Fibroblast of mammary gland (primary cell): ENCODE results near the gene MEGF10.

Experiments
- DNase-seq: peaks from one replicate; pipeline ENCODE4 v3.0.0-alpha.2; 2010; ENCODE audit warnings: low read depth
- H3K4me3 ChIP-seq: 2 replicates; pipeline ENCODE4 v1.5.1; 2011; ENCODE audit warnings: low read depth, mild to moderate bottlenecking, low read length, moderate library complexity; ENCODE audit not compliant: control insufficient read depth
- CTCF ChIP-seq: conservative IDR thresholded peaks from 2 replicates; pipeline ENCODE4 v1.5.1; 2011; ENCODE audit warnings: low read depth, low read length, inconsistent platforms; ENCODE audit not compliant: control insufficient read depth, insufficient read depth

Gene MEGF10

DNA sequence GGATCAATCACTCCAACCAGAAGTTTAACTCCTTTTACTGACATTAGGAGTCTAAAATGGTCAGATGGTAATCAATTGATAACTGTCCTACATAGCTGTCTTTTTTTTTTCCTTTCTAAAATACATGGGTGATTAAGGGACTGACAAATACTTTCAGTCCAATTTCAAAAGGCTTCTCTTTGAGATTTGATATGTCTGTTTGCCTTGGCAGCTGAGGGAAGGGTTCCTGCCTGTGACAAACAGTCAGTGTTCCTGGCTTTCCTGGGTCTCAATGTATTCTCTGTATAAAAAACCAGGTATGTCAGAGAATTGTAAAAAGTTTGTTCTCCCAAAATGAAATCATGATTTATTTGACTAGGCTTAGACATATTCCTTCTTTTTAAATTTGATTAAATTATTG is 84.5 kb downstream of the MEGF10 start:
- TF ChIP-seq CTCF: no peak
- DNase-seq: no peak
- no peak overlapping the region for H3K4me3 ChIP-seq

DNA sequence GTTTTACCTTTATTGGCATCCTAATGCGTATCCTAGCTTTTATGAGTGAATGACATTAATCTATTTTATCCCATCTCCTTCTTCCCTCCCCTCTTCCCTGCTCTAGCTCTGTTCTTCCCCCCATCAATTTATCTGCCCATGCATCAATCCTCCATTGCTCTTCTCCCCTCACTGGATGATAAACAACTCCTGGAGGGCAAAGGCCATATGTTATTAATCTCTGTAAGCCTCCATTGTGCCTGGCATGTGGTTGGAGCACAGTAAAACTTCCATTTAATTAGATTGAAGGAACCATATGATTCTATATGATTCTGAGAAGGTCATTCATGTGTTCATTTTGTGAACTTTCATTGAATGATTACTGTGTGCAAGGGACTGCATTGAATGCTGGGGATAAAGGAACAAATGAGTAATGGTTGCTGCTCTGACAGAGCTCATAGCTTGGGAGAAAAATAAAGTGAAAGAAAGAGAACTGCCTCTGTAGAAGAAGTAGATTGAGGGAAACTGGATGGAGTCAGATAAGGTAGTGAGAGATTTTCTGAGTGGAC is 85.0 kb downstream of the MEGF10 start:
- H3K4me3 ChIP-seq: no peak overlapping the region
- DNase-seq: no peak
- no peak for TF ChIP-seq CTCF

DNA sequence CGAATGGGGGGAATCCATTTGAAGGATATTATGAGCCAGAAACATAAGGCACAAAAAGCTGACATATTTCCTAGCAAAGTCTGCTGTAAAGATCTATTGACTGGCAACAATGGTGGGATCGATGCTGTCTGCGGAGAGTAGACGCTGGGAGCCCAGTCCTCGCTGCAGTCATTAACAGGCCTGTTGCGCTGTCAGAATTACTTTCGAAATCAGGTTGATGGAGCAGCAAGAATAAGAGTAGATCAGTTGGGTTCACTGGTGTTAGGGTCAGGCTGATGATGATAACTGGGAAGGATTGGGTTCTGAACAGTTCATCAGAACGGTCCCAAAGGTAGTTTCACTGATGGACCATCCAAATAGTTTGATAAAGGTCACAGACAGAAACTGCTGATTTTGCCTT is 87.1 kb downstream of the MEGF10 start:
- no peak overlapping the region for H3K4me3 ChIP-seq
- no peak for DNase-seq
- TF ChIP-seq CTCF: no peak

DNA sequence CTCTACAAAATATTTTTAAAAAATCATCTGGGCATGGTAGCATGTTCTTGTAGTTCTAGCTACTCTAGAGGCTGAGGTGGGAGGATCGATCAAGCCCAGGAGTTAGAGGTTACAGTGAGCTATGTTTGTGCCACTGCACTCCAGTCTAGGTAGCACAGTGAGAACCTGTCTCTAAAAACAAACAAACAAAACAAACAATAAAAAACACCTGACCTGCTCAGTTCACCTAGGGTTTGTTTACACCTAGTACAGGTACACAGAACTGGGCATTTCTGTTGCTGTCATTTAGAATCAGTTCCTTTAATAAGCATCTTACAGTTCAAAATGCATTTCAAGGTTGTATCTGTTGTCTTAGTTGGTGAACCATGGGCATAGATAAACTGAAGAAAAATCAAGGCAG is 95.3 kb downstream of the MEGF10 start:
- no peak for DNase-seq
- no peak for TF ChIP-seq CTCF
- H3K4me3 ChIP-seq: no peak overlapping the region

DNA sequence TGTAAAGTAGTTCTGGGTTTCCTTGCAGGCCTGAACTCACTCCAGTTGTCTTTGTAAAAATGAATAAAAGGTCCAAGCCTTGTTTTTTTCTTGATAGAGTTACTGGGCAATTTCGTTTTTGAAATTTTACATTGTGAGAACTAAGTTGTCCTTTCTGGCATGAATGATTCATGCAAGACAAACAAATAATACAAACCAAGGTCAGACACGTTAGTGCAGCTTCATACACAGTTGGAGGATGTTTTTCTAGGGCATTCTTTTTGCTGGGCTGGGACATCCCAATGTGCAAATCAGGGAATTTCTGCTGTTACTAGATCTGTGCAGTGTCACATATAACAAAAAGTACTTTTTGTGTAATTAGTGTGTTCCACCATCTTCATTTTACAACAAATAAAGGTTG is 96.0 kb downstream of the MEGF10 start:
- peak; percentile 57 for DNase-seq
- no peak overlapping the region for H3K4me3 ChIP-seq
- no peak for TF ChIP-seq CTCF

DNA sequence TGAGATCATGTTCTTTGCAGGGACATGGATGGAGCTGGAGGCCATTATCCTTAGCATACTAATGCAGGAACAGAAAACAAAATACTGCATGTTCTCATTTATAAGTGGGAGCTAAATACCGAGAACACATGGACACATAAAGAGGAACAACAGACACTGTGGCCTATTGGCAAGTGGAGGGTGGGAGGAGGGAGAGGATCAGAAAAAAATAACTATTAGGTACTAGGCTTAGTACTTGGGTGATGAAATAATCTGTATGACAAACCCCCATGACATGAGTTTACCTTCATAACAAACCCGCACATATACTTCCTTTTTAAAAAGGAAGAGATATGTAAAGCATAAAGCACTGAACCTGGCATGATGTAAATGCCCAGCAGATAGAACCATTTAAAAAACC is 99.0 kb downstream of the MEGF10 start:
- no peak for TF ChIP-seq CTCF
- no peak for DNase-seq
- H3K4me3 ChIP-seq: no peak overlapping the region

DNA sequence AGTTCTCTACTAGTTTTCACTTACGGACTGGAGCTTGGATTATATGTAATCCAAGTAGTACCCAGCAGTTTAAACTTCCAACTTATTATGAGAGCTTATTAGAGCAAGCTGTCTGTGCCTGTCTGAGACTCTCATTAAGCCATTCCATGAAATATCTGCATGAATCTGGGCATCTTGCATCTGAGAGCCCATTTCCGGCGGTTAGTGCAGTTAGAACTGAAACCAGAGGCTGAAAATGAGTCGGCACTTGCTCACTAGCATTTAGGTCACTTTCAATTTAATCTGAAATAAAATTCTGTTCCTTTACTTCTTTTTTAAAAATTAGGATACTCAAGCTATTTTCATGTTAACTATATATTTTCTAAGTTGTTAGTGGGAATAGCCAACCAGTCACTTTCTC is 102.2 kb downstream of the MEGF10 start:
- DNase-seq: no peak
- H3K4me3 ChIP-seq: no peak overlapping the region
- TF ChIP-seq CTCF: no peak
